SIG-M5 treated with dmso at 0.1 percent for 504 hours (cell line): ENCODE results near the gene NET1.
A peak's percentile ranks its signal among the peaks of the same experiment; 100 is the strongest.
"Not testable (repeated sequence)": the region's sequence is repeated elsewhere in the genome, so short reads cannot be mapped to it uniquely, and the experiment has no call there.

Source experiments
- DNase-seq: peaks from one replicate; lab custom pipeline; 2025; ENCODE audit not compliant: unreplicated experiment; lab: John Stamatoyannopoulos, UW

The NET1 gene

GRCh38 chr10:5399332-5399731 lies 13.0 kb upstream of the NET1 start:
- no peak for DNase-seq

GRCh38 chr10:5400468-5401240 lies 11.7 kb upstream of the NET1 start:
- no peak for DNase-seq

- DNase-seq = no peak
Observed at GRCh38 chr10:5402798-5403197, 9.6 kb upstream of the NET1 start.

GRCh38 chr10:5404208-5405041 lies 7.9 kb upstream of the NET1 start, which contains the start of gene TUBAL3:
Gene TUBAL3 (minus strand): TSS chr10:5404828. CDS start chr10:5404792, 36 bp downstream.
- DNase-seq = no peak

- DNase-seq = no peak
Observed at GRCh38 chr10:5406918-5407317, 5.4 kb upstream of the NET1 start.

GRCh38 chr10:5410787-5411186 lies 1.6 kb upstream of the NET1 start:
- DNase-seq = not testable (repeated sequence)

GRCh38 chr10:5411941-5412276 lies 448 bp upstream of the NET1 start:
- no peak for DNase-seq

GRCh38 chr10:5413012-5413938 lies 918 bp downstream of the NET1 start:
- DNase-seq = peak; percentile 36

- DNase-seq = no peak
Observed at GRCh38 chr10:5416981-5417380, 4.6 kb downstream of the NET1 start.

- DNase-seq = no peak
Observed at GRCh38 chr10:5418584-5418983, 6.2 kb downstream of the NET1 start.

- no peak for DNase-seq
Observed at GRCh38 chr10:5419466-5420094, 7.2 kb downstream of the NET1 start.

- DNase-seq = no peak
Observed at GRCh38 chr10:5423771-5424170, 11.4 kb downstream of the NET1 start.

GRCh38 chr10:5424751-5425150 lies 12.4 kb downstream of the NET1 start:
- no peak for DNase-seq

GRCh38 chr10:5428133-5428532 lies 15.8 kb downstream of the NET1 start:
- no peak for DNase-seq

GRCh38 chr10:5433182-5433581 lies 20.8 kb downstream of the NET1 start:
- DNase-seq = no peak

- peak; percentile 50 for DNase-seq
Observed at GRCh38 chr10:5434017-5434753, 21.8 kb downstream of the NET1 start.

GRCh38 chr10:5435328-5435727 lies 23.0 kb downstream of the NET1 start:
- no peak for DNase-seq

GRCh38 chr10:5440206-5440605 lies 27.8 kb downstream of the NET1 start:
- DNase-seq = no peak

GRCh38 chr10:5441106-5441505 lies 28.7 kb downstream of the NET1 start:
- no peak for DNase-seq
